GM12875 (cell line): ENCODE results near the gene ETHE1.

Experiments used
- H3K4me3 ChIP-seq: one replicate; pipeline ENCODE4 v1.5.1; 2011; ENCODE audit warnings: low read depth, low read length, control low read depth
- CTCF ChIP-seq: IDR thresholded peaks from 2 replicates; pipeline ENCODE4 v1.5.1; 2011; ENCODE audit warnings: low read depth, mild to moderate bottlenecking, control low read depth, inconsistent platforms, low read length, moderate library complexity, borderline replicate concordance; ENCODE audit not compliant: insufficient read depth

The ETHE1 gene

DNA sequence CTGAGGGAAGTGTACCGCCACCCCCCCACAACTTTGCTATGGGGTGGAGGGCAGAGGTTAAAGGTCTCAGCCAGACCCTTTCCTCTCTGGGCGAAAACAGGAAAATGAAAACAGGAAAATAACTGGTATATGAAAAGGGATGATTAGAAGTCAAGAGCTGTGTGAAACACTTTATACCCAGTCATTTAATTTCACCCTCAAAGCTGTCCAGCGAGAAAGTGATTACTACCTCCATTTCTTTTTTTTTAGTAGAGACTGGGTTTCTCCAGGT, 21.9 kb downstream of the ETHE1 start:
- no peak overlapping the region for H3K4me3 ChIP-seq

GRCh38 chr19:43504426-43505185, 22.4 kb downstream of the ETHE1 start, which contains the start of gene PHLDB3:
Gene PHLDB3, minus strand, starts transcription at chr19:43504746. Its CDS starts 628 bp downstream, at chr19:43504118.
- peak within 1 kb of the TSS; percentile 73 for H3K4me3 ChIP-seq
- TF ChIP-seq CTCF = no peak

More for the DNA sequence above, 21.9 kb downstream of the ETHE1 start:
- TF ChIP-seq CTCF = no peak

- peak overlapping the region; percentile 73 for H3K4me3 ChIP-seq
- TF ChIP-seq CTCF = peak; percentile 22; the same call in 1 of the 2 replicates
Measured at GRCh38 chr19:43503501-43504425, 23.2 kb downstream of the ETHE1 start.

GRCh38 chr19:43502419-43502976, 24.5 kb downstream of the ETHE1 start:
- no peak for TF ChIP-seq CTCF
- H3K4me3 ChIP-seq = no peak overlapping the region

DNA sequence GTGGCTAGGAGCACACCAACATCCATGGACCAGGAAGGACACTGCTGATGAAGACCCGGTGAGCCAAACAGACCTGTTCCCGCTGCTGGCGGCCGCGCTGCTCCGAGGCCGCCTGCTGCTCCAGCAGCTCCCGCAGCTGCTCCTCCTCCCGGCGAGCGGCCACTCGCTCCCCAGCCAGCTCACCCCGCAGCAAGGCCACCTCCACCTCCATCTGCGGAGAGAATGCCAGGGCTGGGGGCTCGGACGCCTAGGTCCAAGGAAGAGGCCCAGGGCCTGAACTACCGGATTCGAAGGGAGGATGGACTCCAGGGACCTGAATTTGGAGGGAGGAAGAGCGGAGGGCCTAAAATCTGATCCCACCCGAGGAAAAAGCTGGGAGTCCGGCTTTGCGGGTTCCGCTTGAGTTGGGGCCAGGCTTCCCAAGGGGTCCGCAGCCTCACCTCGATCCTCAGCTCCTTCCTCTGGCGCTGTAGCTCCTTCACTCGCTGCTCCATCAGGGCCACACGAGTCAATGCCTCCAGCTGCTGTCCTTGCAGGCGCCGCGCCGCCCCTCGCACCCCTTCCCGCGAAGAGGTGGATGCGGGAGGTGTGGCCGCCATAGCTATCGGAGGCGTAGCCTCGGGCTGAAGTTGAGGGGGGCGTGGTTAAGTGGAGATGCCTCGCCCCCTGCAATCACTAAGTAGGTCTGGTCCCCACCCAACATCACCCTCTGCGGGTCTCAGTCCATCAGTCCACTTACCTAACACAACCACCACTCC, 25.2 kb downstream of the ETHE1 start:
- H3K4me3 ChIP-seq = no peak overlapping the region
- no peak for TF ChIP-seq CTCF

DNA sequence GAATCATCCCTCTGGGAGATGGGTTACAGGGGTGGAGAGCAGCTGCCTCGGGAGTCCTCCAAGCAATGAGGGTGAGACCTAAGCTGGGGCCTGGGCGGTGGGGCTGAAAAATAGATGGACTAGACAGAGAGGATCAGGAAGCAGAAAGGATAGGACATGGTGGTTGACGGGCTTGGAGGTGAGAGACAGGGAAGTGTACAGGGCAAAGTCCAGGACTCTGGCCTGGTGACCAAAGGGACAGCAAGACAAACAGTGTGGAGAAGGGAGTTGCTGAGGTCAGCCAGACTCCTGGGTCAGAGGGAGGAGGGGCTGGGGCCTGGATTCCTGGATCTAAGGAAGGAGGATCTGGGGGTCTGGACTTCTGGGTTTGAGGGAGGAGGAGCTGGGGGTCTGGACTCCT, 28.0 kb downstream of the ETHE1 start:
- no peak overlapping the region for H3K4me3 ChIP-seq
- no peak for TF ChIP-seq CTCF
